ENCODE results near the gene SH2D3A. TPM values are rescaled to one million over a fixed set of nuclear protein-coding genes. Genes with fewer than 3 reads are reported as not detected.

Gene SH2D3A
- total and polyA plus RNA-seq, 2 donors (not counting 1 experiment from before 2014, with no cell fraction given), result 36.1 to 54.1 TPM

GRCh38 chr19:6807291-6807690 is 40.1 kb upstream of the SH2D3A start:
- H3K27ac Mint-ChIP-seq, result no peak overlapping the region
- no peak for ATAC-seq (ENCODE audit: low read depth)
- H3K9me3 Mint-ChIP-seq (ENCODE audit: insufficient read depth), result peaks cover 2% of the 10 kb centered on the region
- H4K20me1 ChIP-seq (ENCODE audit: control insufficient read depth, insufficient read depth, low read length, poor library complexity, severe bottlenecking), result peaks cover 96% of the 10 kb centered on the region
- ChIA-PET CTCF (interaction anchor here (1.6 kb wide), 1 partner anchor 56 kb away, joined by 4 read pairs; no protein-coding TSS in a partner anchor), POLR2A (no interaction called here)
- H3K4me2 ChIP-seq (replicated peaks; ENCODE audit: low read depth, low read length, poor library complexity, severe bottlenecking), result no peak overlapping the region
- no peak overlapping the region for H3K9ac ChIP-seq (ENCODE audit: low read length)
- H3K4me1 ChIP-seq (ENCODE audit: control insufficient read depth in 2 of 2, insufficient read depth in 2 of 2, low read length in 2 of 2), result peaks cover 28 to 54% of the 10 kb centered on the region in 2 donors
- intact Hi-C loops (cut with micrococcal nuclease), result no loop called here
- H2AFZ ChIP-seq (ENCODE audit: insufficient read depth, low read depth, low read length, poor library complexity, severe bottlenecking), result no peak overlapping the region
- peak overlapping the region in 1 of 2 donors; percentile 45 for H3K27ac ChIP-seq (ENCODE audit: low read length in 2 of 2)
- H3K9me3 ChIP-seq (ENCODE audit: control extremely low read depth in 1 of 3, control insufficient read depth in 2 of 3, insufficient read depth in 1 of 3, low read length in 2 of 3), result no peaks in the 10 kb centered on the region
- no peak for DNase-seq
- no peak for TF ChIP-seq EZH2 (IDR thresholded peaks at IDR 0.05; ENCODE audit: borderline replicate concordance, insufficient read depth, low read depth, low read length, poor library complexity, severe bottlenecking)
- TF ChIP-seq, protein P1, sequence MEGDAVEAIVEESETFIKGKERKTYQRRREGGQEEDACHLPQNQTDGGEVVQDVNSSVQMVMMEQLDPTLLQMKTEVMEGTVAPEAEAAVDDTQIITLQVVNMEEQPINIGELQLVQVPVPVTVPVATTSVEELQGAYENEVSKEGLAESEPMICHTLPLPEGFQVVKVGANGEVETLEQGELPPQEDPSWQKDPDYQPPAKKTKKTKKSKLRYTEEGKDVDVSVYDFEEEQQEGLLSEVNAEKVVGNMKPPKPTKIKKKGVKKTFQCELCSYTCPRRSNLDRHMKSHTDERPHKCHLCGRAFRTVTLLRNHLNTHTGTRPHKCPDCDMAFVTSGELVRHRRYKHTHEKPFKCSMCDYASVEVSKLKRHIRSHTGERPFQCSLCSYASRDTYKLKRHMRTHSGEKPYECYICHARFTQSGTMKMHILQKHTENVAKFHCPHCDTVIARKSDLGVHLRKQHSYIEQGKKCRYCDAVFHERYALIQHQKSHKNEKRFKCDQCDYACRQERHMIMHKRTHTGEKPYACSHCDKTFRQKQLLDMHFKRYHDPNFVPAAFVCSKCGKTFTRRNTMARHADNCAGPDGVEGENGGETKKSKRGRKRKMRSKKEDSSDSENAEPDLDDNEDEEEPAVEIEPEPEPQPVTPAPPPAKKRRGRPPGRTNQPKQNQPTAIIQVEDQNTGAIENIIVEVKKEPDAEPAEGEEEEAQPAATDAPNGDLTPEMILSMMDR (IDR thresholded peaks at IDR 0.05), result no peak
- H3K79me2 ChIP-seq (ENCODE audit: control insufficient read depth, insufficient read depth, low read length), result peaks cover 97% of the 10 kb centered on the region
- no peak overlapping the region for H3K4me3 Mint-ChIP-seq
- no peaks in the 10 kb centered on the region for H3K27me3 ChIP-seq (replicated peaks in 1 of 4; ENCODE audit: control extremely low read depth in 1 of 4, control insufficient read depth in 3 of 4, insufficient read depth in 4 of 4, low read length in 3 of 4)
- H3K36me3 ChIP-seq (replicated peaks in 1 of 2; ENCODE audit: control extremely low read depth in 1 of 2, control insufficient read depth in 1 of 2, extremely low read depth in 1 of 2, insufficient read depth in 2 of 2, low read length in 1 of 2), result peaks cover 7 to 28% of the 10 kb centered on the region in 2 experiments
- 100% methylated on average over 3 of the region's 5 CpGs for WGBS (ENCODE audit: insufficient coverage)
- no peak overlapping the region for H3K4me3 ChIP-seq (ENCODE audit: control extremely low read depth in 1 of 5, extremely low read depth in 1 of 5, insufficient read depth in 1 of 5, low read depth in 2 of 5, low read length in 4 of 5)
- peaks cover 64% of the 10 kb centered on the region for H3K4me1 Mint-ChIP-seq
- H3K27me3 Mint-ChIP-seq, result no peaks in the 10 kb centered on the region

GRCh38 chr19:6806488-6806887 is 39.3 kb upstream of the SH2D3A start:
- peaks cover 63% of the 10 kb centered on the region for H3K4me1 Mint-ChIP-seq

More at GRCh38 chr19:6806488-6806887, 39.3 kb upstream of the SH2D3A start:
- no peaks in the 10 kb centered on the region for H3K9me3 Mint-ChIP-seq (ENCODE audit: insufficient read depth)
- peak overlapping the region in 1 of 2 donors; percentile 68 for H3K27ac ChIP-seq (ENCODE audit: low read length in 2 of 2)
- ChIA-PET CTCF (interaction anchor here (0.5 to 1.1 kb wide), 2 partner anchors 37 to 758 kb away, joined by 3 read pairs; no protein-coding TSS in a partner anchor), POLR2A (no interaction called here)
- H3K4me3 ChIP-seq (ENCODE audit: control extremely low read depth in 1 of 5, extremely low read depth in 1 of 5, insufficient read depth in 1 of 5, low read depth in 2 of 5, low read length in 4 of 5), result no peak overlapping the region
- no peaks in the 10 kb centered on the region for H3K27me3 ChIP-seq (replicated peaks in 1 of 4; ENCODE audit: control extremely low read depth in 1 of 4, control insufficient read depth in 3 of 4, insufficient read depth in 4 of 4, low read length in 3 of 4)
- H4K20me1 ChIP-seq (ENCODE audit: control insufficient read depth, insufficient read depth, low read length, poor library complexity, severe bottlenecking), result peaks cover 88% of the 10 kb centered on the region
- H3K36me3 ChIP-seq (replicated peaks in 1 of 2; ENCODE audit: control extremely low read depth in 1 of 2, control insufficient read depth in 1 of 2, extremely low read depth in 1 of 2, insufficient read depth in 2 of 2, low read length in 1 of 2), result peaks cover 7 to 25% of the 10 kb centered on the region in 2 experiments
- intact Hi-C loops (cut with micrococcal nuclease), result no loop called here
- no peaks in the 10 kb centered on the region for H3K27me3 Mint-ChIP-seq
- no peak overlapping the region for H3K4me2 ChIP-seq (replicated peaks; ENCODE audit: low read depth, low read length, poor library complexity, severe bottlenecking)
- H2AFZ ChIP-seq (ENCODE audit: insufficient read depth, low read depth, low read length, poor library complexity, severe bottlenecking), result no peak overlapping the region
- peak overlapping the region; percentile 84 for H3K27ac Mint-ChIP-seq
- TF ChIP-seq, protein P1 (IDR thresholded peaks at IDR 0.05), result no peak
- TF ChIP-seq EZH2 (IDR thresholded peaks at IDR 0.05; ENCODE audit: borderline replicate concordance, insufficient read depth, low read depth, low read length, poor library complexity, severe bottlenecking), result no peak
- no peak for DNase-seq
- H3K79me2 ChIP-seq (ENCODE audit: control insufficient read depth, insufficient read depth, low read length), result peaks cover 89% of the 10 kb centered on the region
- 100% methylated on average over 2 of the region's 4 CpGs for WGBS (ENCODE audit: insufficient coverage)
- H3K9me3 ChIP-seq (ENCODE audit: control extremely low read depth in 1 of 3, control insufficient read depth in 2 of 3, insufficient read depth in 1 of 3, low read length in 2 of 3), result no peaks in the 10 kb centered on the region
- ATAC-seq (ENCODE audit: low read depth), result no peak
- peaks cover 25 to 55% of the 10 kb centered on the region in 2 donors for H3K4me1 ChIP-seq (ENCODE audit: control insufficient read depth in 2 of 2, insufficient read depth in 2 of 2, low read length in 2 of 2)
- no peak overlapping the region for H3K9ac ChIP-seq (ENCODE audit: low read length)
- H3K4me3 Mint-ChIP-seq, result no peak overlapping the region

All from B cell (primary cell).